Chondrocyte (in vitro differentiated cells): ENCODE results near the gene DEPDC1B. TPM values are rescaled to one million over a fixed set of nuclear protein-coding genes. Genes with fewer than 3 reads are reported as not detected.
"Not testable (repeated sequence)": the region's sequence is repeated elsewhere in the genome, so short reads cannot be mapped to it uniquely, and the experiment has no call there.

Experiments
- DNase-seq: peaks from one replicate; pipeline ENCODE4 v3.0.0; 2021; ENCODE audit warnings: mixed read lengths, low spot score
- H3K27ac Mint-ChIP-seq: one replicate; pipeline ENCODE4 v1.8.0; 2021; ENCODE audit warnings: mild to moderate bottlenecking, moderate library complexity, mixed read lengths; ENCODE audit not compliant: unreplicated experiment
- H3K27me3 Mint-ChIP-seq: 2 replicates; pipeline ENCODE4 v1.8.0; 2021; ENCODE audit warnings: low read depth, mixed read lengths
- H3K36me3 Mint-ChIP-seq: 2 replicates; pipeline ENCODE4 v1.8.0; 2021; ENCODE audit warnings: low read depth, mixed read lengths
- H3K4me1 Mint-ChIP-seq: 2 replicates; pipeline ENCODE4 v1.8.0; 2021; ENCODE audit warnings: low read depth, mild to moderate bottlenecking, mixed read lengths
- H3K4me3 Mint-ChIP-seq: one replicate; pipeline ENCODE4 v1.8.0; 2021; ENCODE audit warnings: mild to moderate bottlenecking, moderate library complexity, mixed read lengths; ENCODE audit not compliant: unreplicated experiment
- H3K9me3 Mint-ChIP-seq: 2 replicates; pipeline ENCODE4 v1.8.0; 2021; ENCODE audit warnings: low read depth, mixed read lengths
- CTCF ChIP-seq: fragments of 200-600 bp; sonication (generic); IDR thresholded peaks from 2 replicates; pipeline ENCODE4 v1.5.0; 2021; ENCODE audit warnings: antibody characterized with exemption, mild to moderate bottlenecking, moderate library complexity
- total RNA-seq: library from RNA; stranded (reverse); gene quantifications from 3 replicates; pipeline ENCODE4 v1.2.1, GENCODE V29; 2021

The DEPDC1B gene
- total RNA-seq, 1 donor from 2014 or later, result 1.2 TPM

DNA sequence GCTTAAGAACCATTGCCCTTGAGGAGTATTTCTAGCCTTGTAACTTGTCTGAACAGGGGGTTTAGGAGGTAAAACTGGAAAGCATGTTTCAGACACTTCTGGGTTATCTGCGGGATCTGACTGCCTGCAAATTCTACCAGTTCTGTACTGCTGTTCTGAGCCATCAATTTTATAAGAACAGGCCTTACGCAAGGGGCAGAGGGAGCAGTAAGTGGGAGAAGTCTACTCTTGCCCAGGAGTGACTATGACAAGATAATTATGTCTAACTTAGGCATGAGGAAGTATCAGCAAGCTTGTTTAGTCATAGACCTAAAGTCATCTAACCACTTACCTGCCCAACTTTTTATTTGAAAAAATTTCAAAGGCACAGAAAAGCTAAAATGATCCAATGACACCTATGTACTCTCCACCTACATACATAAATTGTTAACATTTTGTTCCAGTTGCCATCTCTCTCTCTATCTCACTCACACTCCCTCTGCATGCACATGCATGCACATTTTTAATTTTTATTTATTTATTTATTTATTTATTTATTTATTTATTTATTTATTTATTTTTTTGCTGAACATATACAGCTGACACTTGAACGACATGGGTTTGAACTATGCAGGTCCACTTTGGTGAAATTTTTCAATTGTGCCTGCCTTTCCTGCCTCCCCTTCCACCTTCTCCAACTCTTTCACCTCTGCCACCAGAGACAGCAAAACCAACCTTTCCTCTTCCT, 18.4 kb upstream of the DEPDC1B start:
- no peaks in the 10 kb centered on the region for H3K9me3 Mint-ChIP-seq
- no peak for DNase-seq
- no peak overlapping the region for H3K4me3 Mint-ChIP-seq
- peaks cover 53% of the 10 kb centered on the region for H3K27me3 Mint-ChIP-seq
- H3K4me1 Mint-ChIP-seq, result no peaks in the 10 kb centered on the region
- H3K36me3 Mint-ChIP-seq, result peaks cover 2% of the 10 kb centered on the region
- no peak overlapping the region for H3K27ac Mint-ChIP-seq
- no peak for TF ChIP-seq CTCF

- H3K36me3 Mint-ChIP-seq, H3K9me3 Mint-ChIP-seq, H3K27ac Mint-ChIP-seq, H3K4me1 Mint-ChIP-seq, DNase-seq, H3K4me3 Mint-ChIP-seq: not testable (repeated sequence)
- peaks cover 39% of the 10 kb centered on the region for H3K27me3 Mint-ChIP-seq
Observed at GRCh38 chr5:60715201-60715928, 15.4 kb upstream of the DEPDC1B start.

GRCh38 chr5:60712950-60713349, 13.0 kb upstream of the DEPDC1B start:
- Mint-ChIP-seq H3K4me3 (no peak overlapping the region), H3K4me1 (no peaks in the 10 kb centered on the region), H3K27me3 (peaks cover 29% of the 10 kb centered on the region), H3K9me3 (peaks cover 5% of the 10 kb centered on the region), H3K27ac (no peak overlapping the region), H3K36me3 (peaks cover 2% of the 10 kb centered on the region)
- no peak for TF ChIP-seq CTCF
- DNase-seq, result no peak

GRCh38 chr5:60711892-60712291, 11.9 kb upstream of the DEPDC1B start:
- H3K27me3 Mint-ChIP-seq, result peaks cover 22% of the 10 kb centered on the region
- not testable (repeated sequence) for H3K36me3 Mint-ChIP-seq, DNase-seq, H3K4me3 Mint-ChIP-seq, H3K9me3 Mint-ChIP-seq, H3K4me1 Mint-ChIP-seq, H3K27ac Mint-ChIP-seq

DNA sequence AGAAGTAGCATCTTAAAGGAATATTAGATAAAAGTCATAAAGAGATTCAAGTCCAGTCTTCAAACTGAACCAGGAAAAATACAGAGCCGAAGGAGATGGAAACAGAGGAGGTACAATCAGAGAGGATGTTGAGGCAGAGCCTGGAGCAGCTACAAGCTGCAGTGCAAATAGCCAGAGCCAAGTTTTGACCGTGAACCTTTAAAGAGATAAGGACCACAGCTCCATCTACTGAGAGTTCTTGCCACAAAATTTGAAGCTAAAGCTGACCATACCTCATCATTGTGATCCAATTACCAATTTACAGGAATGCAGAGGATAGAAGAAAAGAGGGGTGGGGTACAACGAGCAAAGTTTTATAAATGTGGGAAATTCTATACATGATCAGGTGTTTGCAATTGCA, 10.4 kb upstream of the DEPDC1B start:
- Mint-ChIP-seq H3K36me3 (peaks cover 2% of the 10 kb centered on the region), H3K4me3 (no peak overlapping the region), H3K9me3 (peaks cover 5% of the 10 kb centered on the region), H3K27me3 (peaks cover 17% of the 10 kb centered on the region), H3K4me1 (no peaks in the 10 kb centered on the region), H3K27ac (no peak overlapping the region)
- TF ChIP-seq CTCF, result no peak
- no peak for DNase-seq

DNA sequence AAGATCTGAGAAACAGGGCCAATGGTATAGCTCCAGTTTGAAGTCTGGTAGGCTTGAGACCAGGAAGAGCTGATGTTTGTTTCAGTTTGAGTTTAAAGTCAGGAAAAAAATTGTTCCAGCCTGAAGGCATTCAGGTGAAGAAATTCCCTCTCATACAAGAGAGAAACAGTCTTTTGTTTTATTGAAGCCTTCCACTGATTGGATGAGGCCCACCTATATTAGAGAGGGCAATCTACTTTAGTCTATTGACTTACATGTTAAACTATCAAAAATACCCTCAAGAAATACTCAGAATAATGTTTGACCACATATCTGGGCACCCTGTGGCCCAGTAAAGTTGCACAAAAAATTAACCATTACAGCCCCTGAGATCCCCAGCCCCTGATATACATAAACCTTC, 5.2 kb upstream of the DEPDC1B start:
- Mint-ChIP-seq H3K9me3 (no peaks in the 10 kb centered on the region), H3K4me3 (no peak overlapping the region), H3K4me1 (peaks cover 6% of the 10 kb centered on the region), H3K27ac (no peak overlapping the region), H3K27me3 (peaks cover 12% of the 10 kb centered on the region), H3K36me3 (no peaks in the 10 kb centered on the region)
- DNase-seq, result no peak
- TF ChIP-seq CTCF, result no peak
